ENCODE measurements around the gene TSHZ2.

Gene TSHZ2

DNA sequence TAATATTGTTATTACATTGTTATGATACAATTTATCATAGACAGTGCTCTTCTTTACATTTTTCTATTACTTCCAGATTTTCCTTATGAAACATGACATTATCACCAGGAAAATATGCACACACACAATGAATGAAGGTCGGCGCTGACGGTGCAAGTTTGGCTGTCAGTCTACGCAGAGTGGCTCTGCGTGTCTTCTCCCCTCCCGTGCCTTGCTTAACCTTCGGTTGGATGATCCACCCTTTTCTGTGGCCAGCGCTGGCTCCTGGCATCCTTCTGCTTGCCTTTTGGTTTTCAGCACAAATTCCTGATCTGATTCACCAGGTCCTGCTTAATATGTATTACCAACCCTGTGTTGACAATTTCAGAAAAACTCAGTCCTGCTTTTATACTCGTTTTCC lies 157.4 kb downstream of the TSHZ2 start:
- peak; percentile 49 to 57 for DNase-seq (ENCODE audit: low read depth in 2 of 2)

DNA sequence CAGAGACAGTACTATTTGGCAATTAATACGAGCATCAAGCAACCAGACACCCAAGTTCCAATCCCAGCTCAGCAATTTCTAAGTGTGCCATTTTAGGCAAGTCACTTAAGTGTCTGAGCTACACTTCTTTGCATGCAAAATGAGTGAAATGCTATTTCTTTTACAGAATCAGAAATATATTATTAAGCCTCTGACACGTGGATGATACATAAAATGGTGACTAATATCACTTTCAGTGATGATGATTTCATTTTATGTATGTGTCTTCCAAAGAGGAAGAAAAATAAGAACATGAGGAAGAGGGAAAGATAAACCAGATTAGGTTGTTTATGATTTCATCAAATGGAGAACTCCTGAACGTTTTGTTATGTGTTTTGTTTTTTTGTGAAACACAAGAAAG lies 158.6 kb downstream of the TSHZ2 start:
- no peak for DNase-seq (ENCODE audit: low read depth in 2 of 2)

DNA sequence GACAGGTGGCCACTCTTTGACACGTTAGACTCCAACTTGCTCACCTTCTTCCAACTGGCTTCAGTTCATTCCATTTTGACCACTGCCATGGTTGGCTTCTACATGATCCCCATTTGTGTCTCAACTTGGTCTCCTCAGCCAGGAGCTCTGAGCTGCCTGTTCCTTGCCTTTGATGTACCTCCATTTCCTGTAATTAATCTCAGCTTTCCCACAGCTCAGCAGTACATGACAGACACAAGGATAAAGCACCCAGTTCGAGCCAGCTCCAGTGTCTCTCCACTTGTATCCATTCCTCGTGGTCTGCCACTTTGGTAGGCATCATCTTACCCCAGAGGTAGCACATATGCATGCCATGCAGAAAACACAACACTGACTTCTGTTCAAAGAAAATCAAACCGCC lies 161.0 kb downstream of the TSHZ2 start:
- DNase-seq (ENCODE audit: low read depth in 2 of 2) = no peak

DNA sequence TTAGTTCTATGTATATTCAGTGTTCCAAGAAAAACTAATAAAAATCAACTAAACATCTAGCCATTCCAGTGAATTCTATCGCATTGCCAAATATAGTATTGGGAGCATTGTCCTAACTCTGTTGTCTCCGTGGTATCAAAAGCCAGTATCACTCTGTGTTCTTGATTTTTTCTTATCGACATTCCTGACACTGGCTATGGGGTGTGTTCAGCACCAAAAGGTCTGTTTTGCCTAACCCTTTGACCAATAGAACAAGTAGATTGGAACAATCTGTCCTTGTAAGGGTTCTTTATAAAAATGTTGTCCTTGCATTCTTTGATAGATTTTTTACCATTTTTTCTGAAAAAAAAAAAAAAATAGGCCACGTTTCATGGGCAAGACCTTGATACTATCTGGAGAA lies 161.5 kb downstream of the TSHZ2 start:
- DNase-seq (ENCODE audit: low read depth in 2 of 2) = no peak

DNA sequence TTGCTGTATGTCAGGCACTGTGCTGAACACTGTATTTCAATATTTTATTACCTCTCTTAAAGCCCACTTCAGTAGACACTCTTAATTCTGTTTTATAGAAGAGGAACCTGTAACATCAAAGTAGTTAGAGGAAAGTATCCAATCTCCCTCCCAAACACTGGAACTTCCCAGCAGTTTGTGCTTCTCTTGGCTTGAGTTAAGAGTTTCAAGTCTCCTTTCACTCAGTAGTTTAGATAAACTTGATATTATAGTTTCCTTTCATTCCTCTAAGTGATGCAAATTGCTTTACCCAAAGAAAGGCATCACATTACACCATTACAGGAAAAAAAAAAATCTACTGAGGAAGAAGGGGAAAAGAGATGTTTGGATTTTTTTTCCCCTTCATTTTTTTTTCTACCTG lies 164.3 kb downstream of the TSHZ2 start:
- DNase-seq (ENCODE audit: low read depth in 2 of 2) = no peak

DNA sequence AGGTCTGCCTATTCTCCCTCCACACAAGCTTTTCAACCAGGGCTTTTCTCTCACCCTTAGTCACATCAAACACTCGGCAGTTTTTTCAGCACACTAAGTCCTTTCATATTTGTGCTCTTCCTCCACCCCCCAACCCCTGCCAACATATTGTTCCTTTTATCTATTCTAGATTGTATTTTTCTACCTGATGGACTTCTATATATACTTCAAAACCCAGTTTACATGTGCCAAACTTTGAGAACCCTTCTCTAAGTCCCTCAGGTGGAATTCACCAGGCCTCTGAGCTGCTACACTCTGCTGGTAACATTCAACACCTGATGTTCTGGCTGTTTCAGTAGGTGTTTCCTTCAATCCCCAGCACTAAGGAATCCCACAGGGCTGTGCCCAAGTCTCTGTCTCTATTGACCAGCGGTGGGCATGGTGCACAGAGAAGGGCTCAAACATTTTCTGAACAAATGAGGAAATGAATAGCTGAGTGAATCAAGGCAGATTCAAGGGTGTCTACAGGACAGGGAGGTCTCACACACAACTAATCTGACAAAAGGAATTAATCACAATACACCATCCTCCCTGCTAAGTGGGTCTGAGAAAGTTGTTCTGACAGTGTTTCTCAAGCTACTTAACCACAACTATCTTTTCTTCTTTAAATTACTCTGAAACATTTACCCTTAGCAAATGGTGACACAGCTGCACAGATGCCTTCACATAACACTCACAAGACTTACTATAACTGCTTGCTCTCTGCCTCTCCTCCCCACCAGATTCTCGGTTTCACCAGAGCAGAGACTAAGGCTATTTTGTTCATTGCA lies 166.5 kb downstream of the TSHZ2 start:
- no peak for DNase-seq (ENCODE audit: low read depth in 2 of 2)

DNA sequence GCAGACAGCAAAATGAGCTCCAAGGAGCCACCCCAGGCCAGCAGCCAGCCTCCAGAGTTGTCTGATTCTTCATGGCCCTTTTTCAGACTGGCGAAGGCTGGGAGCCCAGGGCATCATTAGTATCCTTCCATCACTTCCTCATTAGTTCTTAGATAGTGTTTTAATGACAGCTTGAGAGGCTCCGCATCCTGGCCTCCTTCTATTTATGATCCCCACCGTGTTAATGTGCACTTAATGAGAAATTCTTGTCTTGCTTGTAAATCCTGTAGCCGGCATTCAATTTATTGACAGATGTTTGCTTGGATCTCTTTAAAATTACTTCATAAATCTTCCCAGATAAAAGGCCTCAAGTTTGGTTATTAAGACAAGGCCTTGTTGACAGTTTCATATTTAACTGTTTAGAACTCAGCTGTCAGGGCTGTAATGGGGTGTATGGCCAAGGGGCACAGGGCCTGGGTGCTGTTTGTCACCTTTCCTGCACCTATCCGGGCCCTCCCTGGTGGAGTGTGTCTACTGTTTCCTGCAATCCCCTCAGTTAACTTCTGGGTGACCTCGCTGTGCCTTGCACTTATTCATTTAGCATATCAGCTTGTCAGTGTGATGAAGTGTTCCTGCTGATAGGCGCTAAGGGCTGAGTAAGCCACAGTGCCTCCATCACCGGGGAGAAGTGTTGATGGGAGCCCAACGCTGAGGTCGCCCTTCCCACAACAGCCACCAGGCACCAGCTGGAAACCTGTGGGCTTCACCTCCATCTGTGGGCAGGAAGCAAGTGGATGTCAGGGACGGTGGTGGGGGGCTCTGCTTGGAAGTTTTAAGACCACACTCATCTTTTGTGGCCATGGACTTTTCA lies 169.3 kb downstream of the TSHZ2 start:
- DNase-seq (ENCODE audit: low read depth in 2 of 2) = no peak

DNA sequence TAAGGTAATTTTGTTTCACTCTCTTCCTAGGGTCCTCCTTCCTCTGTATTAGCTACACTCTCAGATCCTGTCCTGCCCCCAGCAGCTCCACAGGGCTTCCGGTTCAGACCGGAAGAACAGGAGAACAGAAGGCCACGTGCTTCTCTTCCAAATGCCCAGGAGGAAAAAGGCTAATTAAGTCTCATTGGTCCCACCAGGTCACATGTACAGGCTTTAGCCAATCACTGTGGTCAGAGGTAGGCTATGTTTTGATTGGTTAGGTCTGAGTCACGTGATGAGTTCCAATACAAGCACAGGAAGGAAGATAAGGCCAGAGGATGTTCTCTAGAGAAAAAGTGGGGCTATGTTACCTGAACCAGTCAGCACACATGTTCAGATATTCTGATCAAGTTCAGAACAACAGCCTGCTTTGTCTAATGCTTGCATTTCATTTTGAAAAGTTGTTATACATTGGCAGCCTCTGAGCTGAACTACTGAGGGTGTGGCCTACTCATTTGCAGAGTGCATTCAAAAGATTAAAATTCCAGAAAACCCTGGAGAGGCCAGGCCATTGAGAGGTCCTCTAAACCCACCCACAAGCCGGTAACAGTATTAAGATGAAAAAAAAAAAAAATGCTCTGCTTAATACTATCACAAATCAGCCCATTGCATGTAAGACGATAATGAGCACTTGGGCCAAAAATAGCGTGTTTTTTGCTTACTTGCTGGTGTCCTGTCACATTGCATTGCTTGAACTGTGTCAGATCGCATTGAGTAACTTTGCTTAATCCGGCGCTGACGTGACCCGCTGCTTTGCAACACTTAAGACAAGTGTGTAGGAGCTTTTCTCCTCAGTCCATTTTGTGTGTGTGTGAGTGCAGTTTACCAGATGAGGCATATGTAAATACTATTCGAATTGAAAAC lies 170.3 kb downstream of the TSHZ2 start:
- no peak for DNase-seq (ENCODE audit: low read depth in 2 of 2)

DNA sequence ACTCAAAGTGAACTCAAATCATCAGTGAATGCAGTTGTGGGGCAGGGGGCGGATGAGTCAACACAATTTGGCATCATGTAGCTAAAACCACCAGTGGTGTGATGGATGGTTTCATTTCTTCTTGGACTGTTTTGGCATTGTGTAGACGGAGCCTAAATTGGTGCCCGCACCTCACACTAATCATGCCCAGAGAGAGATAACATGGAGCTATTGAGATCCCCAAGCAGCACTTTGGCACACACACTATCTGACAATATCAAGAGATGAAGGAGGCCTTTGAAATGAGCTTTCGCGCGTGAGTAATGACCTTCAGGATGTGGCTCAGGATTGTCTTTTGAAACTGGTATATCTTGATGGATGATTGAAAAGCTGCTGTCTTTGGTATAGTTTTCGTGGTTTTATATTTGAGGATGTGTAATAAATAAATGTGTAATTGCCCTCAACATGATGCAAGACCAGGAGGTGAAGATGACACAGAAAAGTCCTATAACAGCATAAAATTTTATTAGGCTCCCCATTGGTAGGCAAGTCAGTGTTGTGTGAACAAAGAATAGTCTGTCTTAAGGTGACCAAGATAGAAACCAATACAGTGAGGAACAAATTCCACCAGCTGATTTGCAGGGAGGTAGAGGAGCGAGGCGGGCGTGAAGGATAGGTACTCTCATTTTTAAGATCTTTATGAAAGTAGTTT lies 174.2 kb downstream of the TSHZ2 start:
- DNase-seq (ENCODE audit: low read depth in 2 of 2) = no peak

DNA sequence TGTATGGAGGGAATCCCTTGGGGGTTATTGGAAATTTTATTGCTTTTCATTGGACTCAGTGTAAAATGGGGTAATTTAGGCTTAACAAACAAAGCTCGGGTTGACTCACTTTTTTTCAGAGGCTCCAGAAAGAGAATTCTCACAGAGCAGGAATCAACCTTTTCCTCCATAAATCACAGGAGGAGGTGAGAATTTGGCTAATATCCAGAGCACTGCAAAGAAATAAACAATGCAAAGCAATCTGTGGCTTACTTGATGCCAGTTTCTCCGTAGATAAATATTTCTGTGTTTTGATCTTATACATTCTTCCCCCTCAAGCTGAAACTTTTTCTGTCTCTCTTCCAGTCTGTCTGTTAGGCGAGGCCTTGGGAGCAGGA lies 176.6 kb downstream of the TSHZ2 start:
- no peak for DNase-seq (ENCODE audit: low read depth in 2 of 2)

DNA sequence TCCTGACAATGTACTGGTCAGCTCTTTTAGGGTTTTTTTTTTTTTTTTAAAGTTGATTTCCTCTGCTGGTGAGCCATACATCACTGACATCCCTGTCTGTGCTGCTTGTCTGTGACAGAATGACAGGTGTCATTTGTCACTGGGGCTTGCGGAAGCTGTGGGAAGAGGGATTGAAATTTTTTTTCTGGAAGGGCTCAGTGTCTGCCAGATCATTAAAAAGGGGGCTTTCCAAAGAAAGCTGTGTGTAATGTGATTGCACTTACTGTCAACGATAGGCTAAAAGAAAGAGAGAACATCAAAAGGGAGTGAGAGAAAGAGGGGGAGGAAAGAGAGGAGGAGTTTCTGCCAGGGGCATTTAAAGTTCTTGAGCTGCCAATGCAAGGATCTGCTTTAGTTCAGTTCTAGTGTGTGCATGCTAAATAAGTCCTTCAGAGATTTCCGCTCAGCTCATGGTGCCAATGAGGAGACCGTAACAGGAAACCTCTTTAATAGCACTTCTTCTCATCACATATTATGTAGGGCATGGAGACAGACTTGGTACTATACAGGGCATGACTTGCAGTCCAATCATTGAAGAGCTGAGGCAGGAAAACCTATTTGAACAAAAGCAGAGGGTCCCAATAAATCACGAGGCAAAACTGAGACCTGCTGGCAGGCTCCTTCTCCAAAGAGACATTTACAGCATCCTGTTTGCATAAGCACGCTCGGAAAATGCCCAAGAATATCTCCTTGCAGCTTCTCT lies 177.2 kb downstream of the TSHZ2 start:
- no peak for DNase-seq (ENCODE audit: low read depth in 2 of 2)

DNA sequence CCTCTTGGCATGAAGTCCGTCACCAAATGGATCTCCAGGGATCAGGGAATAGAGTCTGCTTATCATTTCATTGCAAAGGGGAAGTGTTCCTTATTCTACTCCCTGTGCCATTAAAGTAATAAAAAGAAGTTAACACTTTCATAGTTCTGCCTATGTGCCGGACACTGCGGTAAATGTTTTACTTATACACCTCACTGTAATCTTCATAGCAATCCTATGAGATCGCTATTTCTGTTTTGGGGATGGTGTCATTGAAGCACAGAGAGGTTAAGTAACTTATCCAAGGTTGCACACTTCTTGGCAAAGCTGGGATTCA lies 177.7 kb downstream of the TSHZ2 start:
- DNase-seq (ENCODE audit: low read depth in 2 of 2) = no peak

DNA sequence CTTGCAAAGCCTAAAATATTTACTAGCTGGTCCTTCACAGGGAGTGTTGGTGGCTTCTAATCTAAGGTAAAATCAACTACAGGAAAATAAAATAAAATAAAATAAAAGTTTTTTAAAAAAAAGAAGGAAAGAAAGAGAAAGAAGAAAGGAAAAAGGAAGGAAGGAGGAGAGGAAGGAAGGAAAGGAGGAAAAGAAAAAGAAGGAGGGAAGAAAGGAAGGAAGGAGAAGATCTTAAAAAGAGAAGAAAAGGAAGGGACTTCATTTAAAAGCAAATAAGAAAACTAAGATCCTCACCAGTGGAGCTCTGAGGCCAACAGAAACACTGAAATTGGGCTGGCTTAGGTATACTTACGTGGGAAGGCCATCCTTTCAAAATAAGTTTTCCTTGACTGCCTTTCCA lies 178.4 kb downstream of the TSHZ2 start:
- no peak for DNase-seq (ENCODE audit: low read depth in 2 of 2)

DNA sequence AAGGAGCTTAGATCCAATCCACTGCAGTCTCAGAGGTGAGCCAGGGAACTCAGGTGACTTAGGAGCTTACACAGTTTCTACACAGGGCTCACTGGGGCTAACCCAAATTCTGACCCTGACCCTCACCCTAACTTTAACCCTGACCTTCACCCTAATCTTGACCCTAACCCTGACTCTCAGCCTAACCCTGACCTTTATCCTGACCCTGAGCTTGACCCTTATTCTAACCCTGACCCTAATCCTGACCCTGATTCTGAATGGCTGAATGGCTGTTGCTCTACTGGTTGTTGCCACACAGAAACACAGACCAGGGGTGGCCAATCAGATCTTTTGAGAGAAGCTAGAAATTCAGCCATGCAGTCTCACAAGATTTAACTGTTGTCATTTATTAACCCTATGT lies 180.1 kb downstream of the TSHZ2 start:
- DNase-seq (ENCODE audit: low read depth in 2 of 2) = no peak

DNA sequence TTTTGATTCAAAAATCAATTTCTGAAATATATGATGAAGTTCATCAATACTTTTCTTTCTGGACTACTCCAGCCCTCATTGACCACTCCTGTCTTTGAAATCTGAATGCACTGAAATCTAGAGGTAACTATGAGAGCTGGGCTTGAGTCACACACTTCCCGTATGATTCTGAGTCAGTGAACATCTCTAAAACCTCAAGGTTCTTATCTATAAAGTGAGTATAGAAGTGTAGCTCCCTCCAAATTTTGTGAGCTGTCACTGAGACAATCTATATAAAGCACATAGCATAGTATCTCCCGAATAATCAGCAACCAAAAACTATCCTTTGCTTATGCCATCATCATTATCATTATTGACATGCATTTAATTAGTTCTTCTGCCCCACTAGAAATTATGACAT lies 182.4 kb downstream of the TSHZ2 start:
- DNase-seq (ENCODE audit: low read depth in 2 of 2) = no peak

DNA sequence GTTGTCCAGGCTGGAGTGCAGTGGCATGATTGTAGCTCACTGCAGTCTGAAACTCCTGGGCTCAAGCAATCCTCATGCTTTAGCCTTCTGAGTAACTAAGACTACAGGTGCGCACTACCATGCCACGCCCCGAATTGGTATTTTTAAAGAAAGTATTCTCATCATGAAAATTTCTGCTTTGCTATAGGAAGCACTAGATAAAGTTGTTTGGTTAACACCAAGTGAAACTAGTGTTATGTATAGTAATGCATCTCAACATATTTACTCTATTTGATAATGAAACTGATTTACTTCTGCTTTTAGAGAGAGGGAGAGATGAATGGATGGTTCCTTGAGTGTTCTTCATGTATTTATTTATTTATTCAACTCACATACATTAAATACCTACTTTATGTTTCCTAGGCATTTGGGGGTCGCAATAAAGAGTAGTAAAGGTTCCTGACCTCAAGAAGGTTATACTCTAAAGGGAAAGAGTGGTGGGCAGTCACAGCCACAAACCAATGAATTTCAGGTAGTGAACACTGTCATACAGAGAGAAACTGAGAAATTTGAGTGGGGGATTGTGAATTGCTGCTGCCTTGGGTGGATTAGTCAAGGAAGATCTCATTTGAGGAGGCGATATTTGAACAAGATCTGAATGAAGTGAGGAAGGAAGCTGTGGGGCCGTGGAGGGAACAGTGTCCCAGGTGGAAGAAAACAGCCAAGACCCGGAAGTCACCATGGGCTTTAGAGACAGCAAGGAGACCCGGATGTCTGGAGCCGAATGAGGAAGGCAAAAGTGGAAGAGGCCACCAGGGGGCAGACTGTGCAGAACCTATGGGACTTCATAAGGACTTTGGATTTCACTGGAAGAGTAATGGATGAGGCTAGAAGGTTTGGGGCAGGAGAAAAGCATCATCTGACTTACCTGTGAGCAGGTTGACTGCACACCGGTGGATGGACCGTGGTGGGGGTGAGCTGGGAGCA lies 185.6 kb downstream of the TSHZ2 start:
- DNase-seq (ENCODE audit: low read depth in 2 of 2) = no peak

DNA sequence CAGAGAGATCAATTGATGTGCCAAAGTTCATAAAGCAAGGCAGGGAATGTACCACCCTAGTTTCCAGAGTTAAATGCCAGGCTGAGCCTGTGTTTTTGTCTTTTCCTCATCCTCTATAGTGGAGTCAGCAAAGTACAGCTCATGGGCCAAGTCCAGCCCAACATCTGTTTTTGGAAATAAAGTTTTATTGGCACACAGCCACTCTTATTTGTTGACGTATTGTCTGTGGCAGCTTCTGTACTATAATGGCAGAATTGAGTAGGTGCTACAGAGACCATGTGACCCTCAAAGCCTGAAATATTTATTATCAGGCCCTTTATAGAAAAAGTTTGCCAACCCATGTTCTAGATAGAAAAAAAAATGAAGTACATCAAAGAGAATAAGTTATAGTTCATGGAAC lies 187.0 kb downstream of the TSHZ2 start:
- DNase-seq (ENCODE audit: low read depth in 2 of 2) = no peak

DNA sequence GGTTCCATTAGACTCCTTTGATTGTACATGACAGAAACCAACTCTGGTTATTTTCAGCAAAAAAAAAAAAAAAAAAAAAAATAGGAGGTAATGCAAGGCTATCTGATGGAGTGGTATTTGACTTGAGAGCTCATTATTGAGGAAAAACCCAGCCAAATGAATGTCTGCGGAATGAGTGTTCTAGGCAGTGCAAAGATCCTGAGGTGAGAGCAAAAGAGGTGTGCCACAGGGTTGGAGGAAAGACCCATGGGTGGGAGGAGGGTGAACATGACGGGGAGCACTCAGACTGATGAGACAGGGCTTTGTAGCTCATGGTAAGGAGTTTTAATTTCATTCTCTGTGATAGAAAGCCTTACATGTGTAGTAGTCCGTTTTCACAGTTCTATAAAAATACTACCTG lies 188.9 kb downstream of the TSHZ2 start:
- DNase-seq (ENCODE audit: low read depth in 2 of 2) = no peak

DNA sequence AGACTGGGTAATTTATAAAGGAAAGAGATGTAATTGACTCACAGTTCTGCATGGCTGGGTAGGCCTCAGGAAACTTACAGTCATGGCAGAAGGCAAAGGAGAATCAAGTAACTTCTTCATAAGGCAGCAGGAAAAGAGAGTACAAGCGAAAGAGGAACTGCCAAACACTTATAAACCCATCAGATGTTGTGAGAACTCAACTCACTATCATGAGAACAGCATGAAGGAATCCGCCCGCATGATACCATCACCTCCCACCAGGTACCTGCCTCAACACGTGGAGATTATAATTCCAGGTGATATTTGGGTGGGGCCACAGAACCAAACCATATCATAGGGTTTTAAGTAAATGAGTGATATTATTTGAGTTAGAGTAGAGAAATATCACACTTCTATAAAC lies 189.3 kb downstream of the TSHZ2 start:
- DNase-seq (ENCODE audit: low read depth in 2 of 2) = no peak
